SKM-1 (cell line): ENCODE data around the gene DAB1.
"Not testable (repeated sequence)": the region's sequence is repeated elsewhere in the genome, so short reads cannot be mapped to it uniquely, and the experiment has no call there.

Experiments
- DNase-seq: peaks from one replicate; lab custom pipeline; 2025; ENCODE audit not compliant: unreplicated experiment; lab: John Stamatoyannopoulos, UW

The DAB1 gene

DNA sequence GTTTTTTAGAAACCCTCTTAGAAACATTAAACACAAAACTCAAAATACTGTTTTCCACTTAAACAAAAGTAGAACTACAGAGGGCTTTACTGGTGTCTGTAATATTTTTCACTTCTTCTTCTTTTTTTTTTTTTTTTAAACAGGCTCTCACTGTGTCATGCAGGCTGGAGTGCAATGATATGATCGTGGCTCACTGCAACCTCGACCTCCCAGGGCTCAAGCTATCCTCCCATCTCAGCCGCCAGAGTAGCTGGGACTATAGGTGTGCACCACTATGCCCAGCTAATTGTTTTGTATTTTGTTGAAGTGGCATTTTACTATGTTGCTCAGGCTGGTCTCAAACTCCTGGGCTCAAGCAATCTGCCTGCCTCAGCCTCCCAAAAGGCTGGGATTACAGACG, 194.8 kb downstream of the DAB1 start:
- DNase-seq = no peak

DNA sequence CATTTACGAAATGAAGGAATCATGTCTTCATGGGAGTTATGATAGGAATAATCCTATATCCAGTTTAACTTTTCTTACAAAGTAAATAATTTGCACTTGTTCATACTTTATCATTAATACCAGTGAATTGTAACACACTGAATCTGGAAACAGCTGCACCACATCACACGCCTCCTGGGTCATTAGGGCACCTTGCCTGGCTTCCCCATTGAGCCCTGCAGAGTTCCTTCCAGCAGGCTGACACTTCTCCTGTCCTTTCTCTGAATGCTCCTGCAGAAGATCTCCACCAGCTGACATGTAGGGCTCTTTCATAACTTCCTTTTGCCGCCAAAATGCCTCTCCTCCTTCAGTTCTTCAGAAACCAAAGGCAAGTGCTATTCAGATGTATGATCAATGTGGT, 201.1 kb downstream of the DAB1 start:
- no peak for DNase-seq

DNA sequence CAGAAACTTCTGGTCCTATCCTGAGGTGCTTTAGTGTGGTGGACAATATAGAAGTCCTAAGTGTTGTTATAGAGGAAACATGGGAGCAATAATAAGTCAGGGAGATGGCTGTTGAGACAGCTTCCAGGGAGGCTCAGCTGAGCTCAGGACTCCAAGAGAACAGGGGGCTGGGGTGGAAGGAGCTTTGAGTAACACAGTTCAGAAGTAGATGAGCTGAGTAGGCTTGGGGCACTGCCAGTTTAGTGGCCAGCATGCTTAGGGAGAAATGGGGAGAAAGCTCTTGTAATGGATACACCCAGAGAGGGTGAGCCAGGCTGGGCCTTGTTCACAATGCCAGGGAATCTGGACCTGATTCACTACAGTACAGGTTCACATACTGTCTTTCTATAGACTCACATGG, 201.6 kb downstream of the DAB1 start:
- DNase-seq = no peak

DNA sequence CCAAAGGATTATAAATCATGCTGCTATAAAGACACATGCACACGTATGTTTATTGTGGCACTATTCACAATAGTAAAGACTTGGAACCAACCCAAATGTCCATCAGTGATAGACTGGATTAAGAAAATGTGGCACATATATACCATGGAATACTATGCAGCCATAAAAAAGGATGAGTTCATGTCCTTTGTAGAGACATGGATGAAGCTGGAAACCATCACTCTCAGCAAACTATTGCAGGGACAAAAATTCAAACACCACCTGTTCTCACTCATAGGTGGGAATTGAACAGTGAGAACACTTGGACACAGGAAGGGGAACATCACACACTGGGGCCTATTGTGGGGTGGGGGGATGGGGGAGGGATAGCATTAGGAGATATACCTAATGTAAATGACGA, 203.0 kb downstream of the DAB1 start:
- DNase-seq = not testable (repeated sequence)

DNA sequence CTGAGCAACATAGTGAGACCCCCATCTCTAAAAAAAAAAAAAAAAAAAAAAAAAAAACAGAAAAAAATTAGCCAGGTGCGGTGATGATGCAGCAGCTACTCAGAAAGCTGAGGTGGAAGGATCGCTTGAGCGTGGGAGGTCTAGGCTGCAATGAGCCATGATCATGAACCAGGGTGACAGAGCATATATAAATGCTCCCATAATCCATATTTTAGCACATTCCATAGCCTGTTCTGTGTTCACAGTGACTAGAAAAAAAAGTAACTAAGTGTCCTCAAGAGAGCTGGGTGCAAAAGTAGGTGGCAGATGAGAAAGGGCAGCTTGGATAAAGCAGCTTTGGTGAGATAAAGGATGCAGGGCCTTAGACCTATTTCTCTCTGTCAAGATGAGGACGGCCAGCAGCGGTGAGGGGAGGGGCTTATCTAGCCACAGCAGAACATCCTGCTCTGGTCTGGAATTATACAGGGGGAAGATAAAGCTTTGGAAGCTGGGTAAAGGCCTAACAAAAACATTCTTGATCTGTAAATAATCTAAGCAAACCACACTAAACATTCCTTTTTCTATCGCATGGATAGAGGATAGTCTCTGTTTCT, 205.3 kb downstream of the DAB1 start:
- no peak for DNase-seq

DNA sequence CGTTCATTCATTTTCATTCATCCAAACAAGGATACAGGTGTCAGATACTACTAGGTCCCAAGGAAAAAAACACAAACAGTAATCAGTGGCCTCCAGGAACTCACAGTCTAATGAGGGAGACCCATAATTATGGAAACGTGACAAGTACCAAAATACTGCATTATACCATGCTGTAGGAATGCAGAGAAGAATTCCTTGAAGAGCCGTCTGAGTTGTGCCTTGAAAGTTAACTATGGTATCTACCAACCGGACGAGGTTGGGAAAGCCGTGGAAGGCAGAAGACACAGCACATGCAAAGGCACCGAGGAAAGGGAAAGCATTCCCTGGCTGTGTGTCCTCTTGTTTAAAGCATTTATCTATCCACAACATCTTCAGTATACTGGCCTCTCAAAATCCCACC, 206.0 kb downstream of the DAB1 start:
- DNase-seq = no peak

DNA sequence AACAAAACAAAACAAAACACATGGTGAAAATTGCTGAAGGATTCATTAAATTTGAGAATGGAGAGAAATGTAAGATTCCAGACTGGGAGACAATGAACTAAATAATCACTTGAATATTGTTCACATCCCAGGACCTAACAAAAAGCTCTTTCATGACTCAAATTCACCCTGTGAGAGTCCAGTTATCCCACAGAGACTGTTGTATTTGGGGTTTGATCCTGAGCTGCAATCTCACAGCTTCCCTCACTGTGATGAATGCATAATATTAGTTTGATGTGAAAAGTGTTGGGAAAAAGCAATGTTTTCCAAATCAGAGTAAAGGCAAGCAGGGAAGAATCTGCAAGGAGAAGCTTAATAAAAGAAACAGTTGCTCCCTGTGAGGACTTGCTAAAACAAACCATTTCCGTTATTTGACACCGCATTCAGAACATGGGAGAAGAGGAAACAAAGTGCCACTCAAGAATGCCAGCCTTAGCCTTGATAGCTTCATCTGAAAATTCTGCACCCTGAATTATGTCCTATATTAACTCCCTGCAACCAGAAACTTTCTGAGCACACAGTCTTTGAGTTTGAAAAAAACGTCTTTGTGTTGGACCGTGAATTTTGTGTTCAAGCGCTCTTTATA, 208.8 kb downstream of the DAB1 start:
- DNase-seq = no peak

DNA sequence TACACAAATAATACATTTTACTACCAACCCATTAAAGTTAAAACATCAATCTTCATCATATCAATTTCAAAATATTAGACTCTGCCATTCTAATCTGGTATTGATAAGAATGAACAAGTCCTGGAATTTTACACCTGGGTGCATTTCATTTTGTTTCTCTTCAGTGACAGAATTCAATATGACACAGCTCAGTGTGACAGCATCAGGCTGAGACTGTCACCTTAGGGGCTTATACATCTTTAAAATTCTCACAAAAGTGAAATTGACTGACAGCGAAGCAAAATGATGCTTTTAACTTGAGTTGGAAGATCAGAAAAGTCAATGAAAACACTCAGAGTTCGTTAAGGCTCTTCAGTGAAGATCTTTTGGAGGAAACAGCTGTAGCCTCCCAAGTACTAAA, 213.0 kb downstream of the DAB1 start:
- DNase-seq = no peak

DNA sequence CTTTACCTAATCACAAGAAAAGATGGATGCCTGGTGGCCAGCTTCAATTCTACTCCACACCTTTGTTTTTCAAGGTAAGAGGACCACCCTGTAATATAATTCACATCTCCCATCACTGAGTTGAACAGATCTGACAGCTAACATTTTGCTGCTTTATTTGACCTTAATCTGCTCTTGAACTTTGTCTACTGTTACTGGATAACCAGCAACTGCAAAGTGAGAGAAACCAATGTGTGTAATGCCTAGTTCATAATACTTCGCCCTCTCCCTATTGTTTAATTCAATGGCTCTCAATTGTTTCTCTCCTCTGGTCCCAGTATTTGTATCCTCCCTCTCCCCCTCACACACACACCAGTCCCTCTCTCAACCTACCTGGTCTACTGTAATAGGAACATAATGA, 214.4 kb downstream of the DAB1 start:
- no peak for DNase-seq

DNA sequence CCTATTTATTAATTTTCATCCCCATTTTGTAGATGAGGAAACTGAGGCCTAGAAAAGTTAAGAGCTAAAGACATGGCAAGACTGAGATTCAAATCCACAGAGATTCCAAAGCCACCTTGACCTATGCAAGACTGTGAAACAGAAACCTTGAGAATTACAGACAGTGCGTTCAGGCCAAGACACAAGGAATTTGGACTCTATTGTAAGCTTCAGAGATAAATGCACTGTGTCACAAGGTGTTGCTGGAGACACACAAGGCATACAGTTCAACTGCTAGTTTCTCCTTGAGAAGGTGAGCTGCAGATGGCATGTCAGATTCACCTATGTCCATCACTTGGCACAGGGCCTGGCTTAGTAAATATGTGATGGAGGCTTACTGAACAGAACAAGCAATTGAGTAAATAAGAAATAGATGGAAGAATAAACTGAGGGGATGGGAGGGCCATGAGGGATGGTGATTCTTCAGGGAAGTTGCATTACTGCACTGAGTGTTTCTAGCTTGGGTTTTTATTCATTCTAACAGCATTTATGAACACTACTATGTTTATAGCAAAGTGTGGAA, 215.0 kb downstream of the DAB1 start:
- DNase-seq = no peak

DNA sequence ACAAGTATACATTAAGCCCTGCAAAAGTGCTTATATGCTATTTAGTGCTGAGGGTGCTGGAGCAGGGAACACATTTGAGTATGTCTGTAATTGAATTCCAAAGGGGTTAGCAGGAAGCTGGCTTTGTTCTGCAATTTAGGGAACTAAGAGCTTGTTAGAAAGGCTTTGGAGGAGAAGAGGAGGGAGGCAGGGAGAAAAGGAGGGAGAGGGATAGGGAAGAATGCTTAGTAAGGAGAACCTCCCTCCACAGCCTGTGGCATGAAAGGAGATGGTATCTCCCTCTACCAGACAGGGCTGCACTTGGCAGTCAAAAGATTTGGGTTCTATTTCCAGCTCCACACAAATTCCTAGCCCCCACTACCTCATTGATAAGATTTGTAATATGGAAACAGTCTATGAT, 217.8 kb downstream of the DAB1 start:
- DNase-seq = no peak

DNA sequence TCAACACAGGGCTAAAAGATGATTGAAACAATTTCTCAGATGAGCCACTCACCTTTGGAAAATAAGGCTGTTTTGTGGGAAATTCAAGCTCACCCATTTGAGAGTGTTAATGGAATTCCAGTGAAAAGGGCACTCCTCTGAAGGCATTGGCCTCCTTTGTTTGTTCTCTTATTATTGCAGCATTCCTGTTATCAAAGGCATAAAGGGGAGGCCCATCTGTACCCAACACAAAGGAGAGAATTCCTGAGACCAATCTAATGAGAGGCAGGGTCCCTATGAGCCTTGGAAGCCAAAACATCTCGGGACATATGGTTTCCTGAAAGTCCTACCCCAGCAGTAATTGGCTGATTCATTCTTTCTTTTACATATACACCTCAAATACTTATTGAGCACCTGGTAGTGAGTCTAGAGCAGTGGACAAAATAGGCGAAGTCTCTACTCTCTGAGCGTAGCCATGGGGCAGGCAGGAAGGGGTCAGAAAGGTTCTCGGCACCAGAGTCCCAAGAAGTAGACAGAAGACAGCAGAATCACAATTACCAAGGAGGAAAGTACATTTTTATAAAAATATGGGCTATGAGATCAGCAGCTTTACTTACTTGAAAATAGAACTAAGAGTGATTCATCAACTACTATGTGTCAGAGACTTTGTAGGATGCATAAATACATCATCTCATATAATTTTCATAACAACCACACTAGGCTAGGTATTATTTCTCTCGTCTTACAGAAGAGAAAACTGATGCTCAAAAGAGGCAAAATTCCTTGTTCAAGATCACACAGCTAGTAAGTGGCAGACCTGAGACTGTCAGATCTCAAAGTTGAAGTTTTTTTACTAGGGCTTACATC, 218.7 kb downstream of the DAB1 start:
- no peak for DNase-seq

DNA sequence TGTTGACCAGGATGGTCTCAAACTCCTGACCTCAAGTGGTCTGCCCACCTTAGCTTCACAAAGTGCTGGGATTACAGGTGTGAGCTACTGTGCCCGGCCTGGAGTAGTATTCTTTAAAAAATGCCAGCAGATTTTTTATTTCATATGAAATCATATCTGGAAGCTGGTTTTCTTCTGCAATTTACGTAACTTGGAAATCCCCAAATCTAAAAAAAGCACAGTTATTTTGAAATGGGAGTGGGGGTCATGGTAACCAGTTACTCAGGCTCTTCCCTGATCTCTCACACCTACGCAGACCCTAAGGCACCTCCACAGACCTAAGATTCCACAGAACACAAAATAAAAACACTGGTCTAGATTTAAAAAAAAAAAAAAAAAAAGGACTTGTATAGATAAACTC, 219.8 kb downstream of the DAB1 start:
- DNase-seq = no peak

DNA sequence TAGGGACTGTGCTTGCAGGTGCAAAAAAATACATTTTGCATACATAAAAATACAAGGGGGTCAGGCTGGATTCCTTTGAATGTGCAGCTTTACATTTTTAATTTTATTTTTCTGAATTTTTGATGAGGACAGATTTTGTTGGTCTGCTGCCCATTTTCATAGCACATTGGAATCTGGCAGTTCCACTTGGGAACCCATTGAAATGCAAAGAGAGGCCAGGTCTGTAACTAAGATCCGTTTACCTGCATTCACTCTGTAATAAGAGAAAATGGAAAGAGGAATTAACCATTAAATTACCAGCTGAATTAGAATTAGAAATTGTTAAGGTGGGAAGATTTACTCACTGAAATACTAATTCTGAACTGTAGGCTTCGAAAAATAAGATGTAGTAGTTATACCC, 221.6 kb downstream of the DAB1 start:
- DNase-seq = no peak

DNA sequence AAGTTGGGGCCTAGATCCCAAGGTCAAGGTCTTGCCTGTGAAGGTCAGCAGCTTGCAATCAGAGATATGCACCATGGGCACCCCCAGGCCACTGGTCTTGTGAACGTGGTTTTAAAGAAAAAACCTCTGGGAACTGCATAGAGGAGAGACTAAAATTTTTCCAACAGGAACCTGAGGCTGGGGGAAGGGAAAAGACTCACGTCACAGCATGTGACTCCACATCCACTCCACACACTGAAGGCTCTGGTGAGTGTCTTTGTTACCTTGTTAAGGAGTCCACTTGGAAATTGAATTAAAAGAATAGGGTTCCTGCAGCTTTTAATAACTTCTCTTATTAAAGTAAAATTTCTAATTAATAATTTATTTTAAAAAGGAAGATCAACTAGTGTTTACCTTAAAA, 224.9 kb downstream of the DAB1 start:
- DNase-seq = no peak

DNA sequence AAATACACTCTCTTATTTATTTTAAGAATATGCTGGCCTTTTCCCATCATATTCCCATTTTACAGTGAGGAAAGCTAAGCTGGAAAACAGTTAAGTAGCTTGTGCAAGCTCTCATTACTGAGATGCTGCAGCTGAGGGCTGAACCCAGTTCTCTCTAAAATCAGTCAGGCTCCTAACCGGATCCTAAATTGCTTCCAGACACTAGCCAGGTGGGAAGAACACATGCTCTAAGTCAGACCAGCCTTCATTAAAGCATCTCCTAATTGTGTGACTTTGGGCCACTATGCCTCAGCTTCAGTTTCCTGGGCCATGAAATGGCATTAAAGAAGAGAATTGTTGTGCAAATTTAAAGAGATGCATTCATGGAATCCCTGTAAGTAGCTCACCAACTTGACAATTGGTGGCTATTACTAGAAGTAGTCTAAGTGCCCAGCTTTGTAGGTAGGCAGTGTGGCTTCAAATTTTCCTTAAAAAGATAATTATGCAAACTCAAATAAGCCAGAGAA, 228.4 kb downstream of the DAB1 start:
- DNase-seq = no peak

DNA sequence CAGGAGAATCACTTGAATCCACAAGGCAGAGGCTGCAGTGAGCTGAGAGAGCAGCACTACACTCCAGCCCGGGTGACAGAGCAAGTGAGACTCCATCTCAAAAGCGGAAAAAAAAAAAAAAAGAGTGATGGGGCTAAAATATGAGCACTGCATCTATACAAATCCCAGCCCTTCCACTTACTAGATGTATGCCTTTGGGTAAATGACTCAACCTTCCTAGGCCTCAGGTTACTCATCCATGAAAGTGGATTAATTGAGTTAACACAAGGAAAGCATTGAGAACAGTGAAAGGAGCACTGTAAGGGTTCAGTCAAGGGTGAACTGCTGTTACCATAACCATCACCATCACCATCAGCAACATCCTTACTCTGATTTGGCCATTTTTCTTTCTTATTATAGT, 231.6 kb downstream of the DAB1 start:
- no peak for DNase-seq

DNA sequence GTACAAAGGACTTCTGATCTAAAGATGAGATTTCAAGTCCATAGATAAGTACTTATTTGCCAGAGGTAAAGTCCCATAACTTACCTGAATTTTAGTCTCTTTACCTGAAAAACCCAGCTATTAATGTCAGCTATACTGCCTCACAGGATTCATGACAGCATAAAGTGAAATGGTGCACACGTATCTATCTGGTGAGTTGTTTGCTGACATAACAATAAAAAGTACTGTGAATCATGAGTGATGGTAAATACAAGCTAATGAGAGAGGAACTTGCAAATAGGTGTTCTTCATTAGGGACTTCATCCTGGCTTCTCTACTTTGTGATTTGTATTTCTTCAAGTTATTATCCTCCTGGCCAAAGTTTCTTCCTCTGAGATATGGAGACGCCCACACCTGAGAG, 233.0 kb downstream of the DAB1 start:
- no peak for DNase-seq

DNA sequence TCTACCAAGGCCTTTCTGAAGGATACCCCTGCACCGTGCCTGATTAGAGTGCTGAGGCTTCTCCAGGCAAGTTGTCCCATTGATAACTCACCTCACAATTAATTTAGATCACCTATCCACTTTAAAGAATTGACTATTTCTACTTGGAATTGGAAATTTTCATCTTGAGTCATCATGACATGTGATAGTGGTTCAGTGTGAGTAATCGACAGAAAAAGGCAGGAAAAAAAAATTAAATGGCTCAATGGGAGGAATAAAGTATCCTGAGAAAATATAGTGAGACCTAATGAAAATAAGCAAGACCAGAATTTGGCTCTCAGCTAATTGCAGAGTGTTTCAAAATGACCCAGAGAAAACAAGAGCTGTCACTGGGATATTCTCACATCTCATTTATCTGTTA, 235.7 kb downstream of the DAB1 start:
- no peak for DNase-seq

DNA sequence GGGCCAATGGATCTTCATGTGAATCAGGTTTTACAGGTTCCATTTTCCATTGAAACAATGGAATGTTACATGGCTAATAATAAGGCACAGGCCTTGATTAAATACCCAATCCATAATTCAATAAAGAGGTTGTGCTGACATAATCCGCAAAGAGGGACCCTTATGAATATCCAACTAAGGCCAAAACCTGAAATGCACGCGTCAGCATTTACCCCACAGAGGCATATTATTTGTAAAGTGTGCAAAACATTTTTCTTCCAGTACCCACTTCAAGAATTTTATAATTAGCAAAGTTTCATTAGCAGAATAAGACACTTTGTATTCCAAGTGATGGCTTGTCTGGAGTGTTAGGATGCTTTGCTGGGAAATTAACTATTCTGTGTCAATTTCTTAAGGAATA, 237.4 kb downstream of the DAB1 start:
- no peak for DNase-seq

DNA sequence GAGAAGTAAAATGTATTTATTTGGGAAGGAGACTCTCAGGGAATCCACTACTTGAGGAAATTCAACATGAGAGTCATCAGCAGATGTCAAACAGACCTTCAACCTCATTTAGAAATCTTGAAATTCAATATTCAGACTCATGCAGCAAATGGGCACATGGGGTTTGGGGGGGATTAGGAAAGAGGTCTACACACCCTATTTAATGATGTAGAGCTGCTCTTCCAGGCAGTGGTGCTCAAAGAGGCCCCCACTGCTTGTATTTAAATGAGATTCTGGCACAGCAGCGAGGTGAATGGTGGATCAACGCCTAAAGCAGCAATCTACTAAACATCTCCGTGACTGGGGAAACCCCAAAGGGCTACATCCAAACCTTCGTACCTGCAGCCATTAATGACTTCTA, 244.9 kb downstream of the DAB1 start:
- no peak for DNase-seq

DNA sequence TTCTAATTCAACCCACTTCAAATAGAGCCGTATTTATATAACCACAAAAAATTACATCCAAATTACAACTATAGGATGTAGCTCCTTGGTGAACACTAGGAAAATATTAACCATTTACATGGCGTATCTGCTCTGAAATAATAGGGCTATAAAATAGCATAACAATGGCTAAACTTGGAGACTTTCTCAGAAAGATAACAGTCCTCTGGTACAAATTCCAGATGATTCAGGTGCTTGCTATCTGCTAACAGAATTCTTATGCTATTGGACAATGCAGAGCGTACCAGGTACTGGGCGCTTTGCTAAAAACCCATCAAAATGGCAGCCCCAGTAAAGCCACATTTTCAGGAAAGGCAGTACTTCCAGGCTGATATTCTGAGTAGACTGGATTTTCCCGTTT, 248.4 kb downstream of the DAB1 start:
- DNase-seq = no peak
